GM23338 (cell line): Measurements from ENCODE around the gene KIFC3. TPM values are rescaled to one million over a fixed set of nuclear protein-coding genes. Genes with fewer than 3 reads are reported as not detected.

Experiments used
- ATAC-seq: fragments of 200-7000 bp; cut with Tn5 transposase; 3 replicates; pipeline ENCODE4 v1.9.1; 2020
- DNase-seq: peaks from one replicate; pipeline ENCODE4 v3.0.0-alpha.2; 2015; ENCODE audit warnings: low spot score
- H2AFZ ChIP-seq: fragments of 200-600 bp; sonication (generic); 2 replicates; pipeline ENCODE4 v1.8.0; 2016; ENCODE audit warnings: antibody characterized with exemption, mild to moderate bottlenecking, moderate library complexity
- H3F3A ChIP-seq: fragments of 200-600 bp; sonication (generic); replicated peaks from 2 replicates; pipeline ENCODE4 v1.8.0; 2017; ENCODE audit warnings: antibody characterized with exemption, mixed run types, low read depth
- H3K27ac ChIP-seq: fragments of 200-600 bp; sonication (generic); 2 replicates; pipeline ENCODE4 v1.6.1; 2016; ENCODE audit warnings: low read depth
- H3K27me3 ChIP-seq: fragments of 200-600 bp; sonication (generic); 2 replicates; pipeline ENCODE4 v1.8.0; 2016; ENCODE audit warnings: mild to moderate bottlenecking, mixed run types, moderate library complexity; ENCODE audit not compliant: insufficient read depth
- H3K36me3 ChIP-seq: fragments of 200-600 bp; sonication (generic); 2 replicates; pipeline ENCODE4 v1.8.0; 2016; ENCODE audit warnings: mild to moderate bottlenecking; ENCODE audit not compliant: insufficient read depth
- H3K4me1 ChIP-seq: fragments of 200-600 bp; sonication (generic); 2 replicates; pipeline ENCODE4 v1.8.0; 2016; ENCODE audit warnings: mild to moderate bottlenecking, moderate library complexity; ENCODE audit not compliant: insufficient read depth
- H3K4me2 ChIP-seq: fragments of 200-600 bp; sonication (generic); 2 replicates; pipeline ENCODE4 v1.7.1; 2017; ENCODE audit warnings: mixed run types
- H3K4me3 ChIP-seq: fragments of 200-600 bp; sonication (generic); 2 replicates; pipeline ENCODE4 v1.6.1; 2016; ENCODE audit warnings: mixed run types
- H3K79me2 ChIP-seq: fragments of 200-600 bp; sonication (generic); replicated peaks from 2 replicates; pipeline ENCODE4 v1.8.0; 2017; ENCODE audit warnings: mild to moderate bottlenecking; ENCODE audit not compliant: insufficient read depth
- H3K9me2 ChIP-seq: fragments of 200-600 bp; sonication (generic); 2 replicates; pipeline ENCODE4 v1.8.0; 2017; ENCODE audit not compliant: insufficient read depth
- H4K20me1 ChIP-seq: fragments of 200-600 bp; sonication (generic); replicated peaks from 2 replicates; pipeline ENCODE4 v1.8.0; 2017; ENCODE audit warnings: mild to moderate bottlenecking; ENCODE audit not compliant: insufficient read depth
- H3K27ac Mint-ChIP-seq: 2 replicates; pipeline ENCODE4 v1.8.0; 2020; ENCODE audit warnings: inconsistent platforms, mild to moderate bottlenecking, moderate library complexity, mixed read lengths
- H3K27me3 Mint-ChIP-seq: 3 replicates; pipeline ENCODE4 v1.8.0; 2022; ENCODE audit warnings: low read depth, mild to moderate bottlenecking, moderate library complexity, mixed read lengths, inconsistent platforms; ENCODE audit not compliant: insufficient read depth, poor library complexity
- H3K36me3 Mint-ChIP-seq: 3 replicates; pipeline ENCODE4 v1.8.0; 2021; ENCODE audit warnings: low read depth, mild to moderate bottlenecking, inconsistent platforms, moderate library complexity, mixed read lengths
- H3K4me1 Mint-ChIP-seq: 3 replicates; pipeline ENCODE4 v1.8.0; 2020; ENCODE audit warnings: mild to moderate bottlenecking, inconsistent platforms, mixed read lengths
- H3K4me3 Mint-ChIP-seq: 3 replicates; pipeline ENCODE4 v1.8.0; 2021; ENCODE audit warnings: moderate library complexity, mild to moderate bottlenecking, inconsistent platforms, mixed read lengths
- H3K9me3 Mint-ChIP-seq: 3 replicates; pipeline ENCODE4 v1.8.0; 2020; ENCODE audit warnings: moderate library complexity, mild to moderate bottlenecking, inconsistent platforms, mixed read lengths
- CREB1 ChIP-seq: fragments of 250-450 bp; sonication (Bioruptor Pico); IDR thresholded peaks from 2 replicates; pipeline ENCODE4 v1.5.0; 2020; ENCODE audit warnings: low read depth, mild to moderate bottlenecking, moderate library complexity
- CTCF ChIP-seq, 2 experiments: fragments of 200-600 bp in 1 of 2; sonication (generic) in 1 of 2; conservative IDR thresholded peaks; 2 replicates each; pipeline versions ENCODE4 v1.5.1 to v1.6.1; 2016 to 2017; ENCODE audit warnings: antibody characterized with exemption in 2 of 2, low read depth in 2 of 2, mild to moderate bottlenecking in 2 of 2, moderate library complexity in 1 of 2
- ETS1 ChIP-seq: IDR thresholded peaks from 2 replicates; pipeline ENCODE4 v1.6.1; 2016; ENCODE audit warnings: antibody characterized with exemption
- EZH2 ChIP-seq: fragments of 200-600 bp; sonication (generic); IDR thresholded peaks from one replicate; pipeline ENCODE4 v1.8.0; 2017; ENCODE audit warnings: antibody characterized with exemption, mild to moderate bottlenecking, low read depth; ENCODE audit not compliant: unreplicated experiment
- EZH2phosphoT487 ChIP-seq: fragments of 200-600 bp; sonication (generic); IDR thresholded peaks from one replicate; pipeline ENCODE4 v1.8.1; 2018; ENCODE audit warnings: antibody characterized with exemption; ENCODE audit not compliant: unreplicated experiment
- JUNB ChIP-seq: IDR thresholded peaks from one replicate; pipeline ENCODE4 v1.6.1; 2016; ENCODE audit warnings: antibody characterized with exemption; ENCODE audit not compliant: unreplicated experiment
- NANOG ChIP-seq: IDR thresholded peaks from 2 replicates; pipeline ENCODE4 v1.6.1; 2016; ENCODE audit warnings: antibody characterized with exemption, borderline replicate concordance
- POLR2AphosphoS5 ChIP-seq: IDR thresholded peaks from 2 replicates; pipeline ENCODE4 v1.6.1; 2016; ENCODE audit warnings: antibody characterized with exemption, low read depth
- REST ChIP-seq: IDR thresholded peaks from one replicate; pipeline ENCODE4 v1.6.1; 2018; ENCODE audit warnings: antibody characterized with exemption; ENCODE audit not compliant: unreplicated experiment
- STAT1 ChIP-seq: IDR thresholded peaks from one replicate; pipeline ENCODE4 v1.6.1; 2016; ENCODE audit warnings: antibody characterized with exemption; ENCODE audit not compliant: unreplicated experiment
- ZNF114 ChIP-seq: fragments of 250-450 bp; sonication (Bioruptor Pico); IDR thresholded peaks from 2 replicates; pipeline ENCODE4 v1.5.0; 2020; ENCODE audit warnings: mild to moderate bottlenecking, moderate library complexity
- ZNF331 ChIP-seq: fragments of 250-450 bp; sonication (Bioruptor Pico); IDR thresholded peaks from 2 replicates; pipeline ENCODE4 v1.5.0; 2020; ENCODE audit warnings: low read depth, mild to moderate bottlenecking, moderate library complexity
- ZNF462 ChIP-seq: fragments of 250-450 bp; sonication (Bioruptor Pico); IDR thresholded peaks from 2 replicates; pipeline ENCODE4 v1.5.0; 2020; ENCODE audit warnings: mild to moderate bottlenecking, moderate library complexity
- polyA plus RNA-seq: library from polyadenylated mRNA; unstranded; fragments of >200 nt; fragmentation: Nextera tagmentation; extraction: Ambion mirVana; gene quantifications from 2 replicates; pipeline ENCODE4 v1.2.1, GENCODE V29; 2016
- total RNA-seq: library from RNA; depleted of rRNA; stranded (reverse); fragments of >200 nt; shearing (Covaris generic); gene quantifications from 2 replicates; pipeline ENCODE4 v1.2.3, GENCODE V29; 2014

Gene KIFC3
- total and polyA plus RNA-seq, 2 experiments from 2014 or later, result 4.4 to 12.5 TPM

- peaks cover 46% of the 10 kb centered on the region for H3K4me1 Mint-ChIP-seq
- DNase-seq (no peak), ATAC-seq (no peak)
- H3K4me2 ChIP-seq, result no peak overlapping the region
- H3K27ac Mint-ChIP-seq, result no peak overlapping the region
- H3K4me1 ChIP-seq, result peaks cover 19% of the 10 kb centered on the region
- H4K20me1 ChIP-seq, result no peaks in the 10 kb centered on the region
- no peaks in the 10 kb centered on the region for H3K9me3 Mint-ChIP-seq
- H3K27me3 Mint-ChIP-seq, result peaks cover 23% of the 10 kb centered on the region
- H3K36me3 Mint-ChIP-seq, result no peaks in the 10 kb centered on the region
- no peak overlapping the region for H3K4me3 Mint-ChIP-seq
- no peaks in the 10 kb centered on the region for H3K27me3 ChIP-seq
- no peak overlapping the region for H2AFZ ChIP-seq
- H3K4me3 ChIP-seq, result no peak overlapping the region
- H3K27ac ChIP-seq, result no peak overlapping the region
- H3K79me2 ChIP-seq, result no peaks in the 10 kb centered on the region
- no peaks in the 10 kb centered on the region for H3K9me2 ChIP-seq
- H3K36me3 ChIP-seq, result no peaks in the 10 kb centered on the region
- TF ChIP-seq NANOG, result no peak
- no peak for TF ChIP-seq ZNF331 (CRISPR knock-in tag)
- TF ChIP-seq ZNF462 (CRISPR knock-in tag), result no peak
- no peak for TF ChIP-seq ETS1
- TF ChIP-seq STAT1, result no peak
- TF ChIP-seq ZNF114, result no peak
- no peak for TF ChIP-seq POLR2AphosphoS5
- TF ChIP-seq REST, result no peak
- TF ChIP-seq EZH2phosphoT487, result no peak
- TF ChIP-seq CREB1 (CRISPR knock-in tag), result no peak
- no peak for TF ChIP-seq JUNB
- no peak for TF ChIP-seq CTCF (conservative IDR thresholded peaks at IDR 0.05; ENCODE audit: low read depth in 2 of 2)
- TF ChIP-seq EZH2, result no peak
- H3F3A ChIP-seq, result no peaks in the 10 kb centered on the region
Measured at GRCh38 chr16:57813466-57813865, 11.2 kb upstream of the KIFC3 start.
